ENCODE measurements around the gene DDR1. TPM values are rescaled to one million over a fixed set of nuclear protein-coding genes. Genes with fewer than 3 reads are reported as not detected.
"Not testable (repeated sequence)": the region's sequence is repeated elsewhere in the genome, so short reads cannot be mapped to it uniquely, and the experiment has no call there.

The DDR1 gene
- total RNA-seq, 1 donor from 2014 or later: 146 TPM

DNA sequence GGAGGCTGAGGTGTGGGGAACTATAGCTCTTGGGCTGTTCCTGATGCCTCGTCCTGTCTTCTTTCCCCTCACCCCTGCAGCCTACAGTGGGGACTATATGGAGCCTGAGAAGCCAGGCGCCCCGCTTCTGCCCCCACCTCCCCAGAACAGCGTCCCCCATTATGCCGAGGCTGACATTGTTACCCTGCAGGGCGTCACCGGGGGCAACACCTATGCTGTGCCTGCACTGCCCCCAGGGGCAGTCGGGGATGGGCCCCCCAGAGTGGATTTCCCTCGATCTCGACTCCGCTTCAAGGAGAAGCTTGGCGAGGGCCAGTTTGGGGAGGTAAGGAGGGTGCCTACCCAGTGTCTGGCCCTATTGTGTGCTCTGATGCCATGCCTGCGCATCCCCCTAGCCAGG lies 12.2 kb downstream of the DDR1 start:
- Mint-ChIP-seq H3K27ac (ENCODE audit: unreplicated experiment) (no peak overlapping the region), H3K27me3 (ENCODE audit: unreplicated experiment) (no peaks in the 10 kb centered on the region), H3K9me3 (ENCODE audit: unreplicated experiment) (no peaks in the 10 kb centered on the region), H3K36me3 (ENCODE audit: unreplicated experiment) (peaks cover 54% of the 10 kb centered on the region), H3K4me3 (ENCODE audit: unreplicated experiment) (no peak overlapping the region), H3K4me1 (ENCODE audit: unreplicated experiment) (no peaks in the 10 kb centered on the region)
- TF ChIP-seq, protein P1, sequence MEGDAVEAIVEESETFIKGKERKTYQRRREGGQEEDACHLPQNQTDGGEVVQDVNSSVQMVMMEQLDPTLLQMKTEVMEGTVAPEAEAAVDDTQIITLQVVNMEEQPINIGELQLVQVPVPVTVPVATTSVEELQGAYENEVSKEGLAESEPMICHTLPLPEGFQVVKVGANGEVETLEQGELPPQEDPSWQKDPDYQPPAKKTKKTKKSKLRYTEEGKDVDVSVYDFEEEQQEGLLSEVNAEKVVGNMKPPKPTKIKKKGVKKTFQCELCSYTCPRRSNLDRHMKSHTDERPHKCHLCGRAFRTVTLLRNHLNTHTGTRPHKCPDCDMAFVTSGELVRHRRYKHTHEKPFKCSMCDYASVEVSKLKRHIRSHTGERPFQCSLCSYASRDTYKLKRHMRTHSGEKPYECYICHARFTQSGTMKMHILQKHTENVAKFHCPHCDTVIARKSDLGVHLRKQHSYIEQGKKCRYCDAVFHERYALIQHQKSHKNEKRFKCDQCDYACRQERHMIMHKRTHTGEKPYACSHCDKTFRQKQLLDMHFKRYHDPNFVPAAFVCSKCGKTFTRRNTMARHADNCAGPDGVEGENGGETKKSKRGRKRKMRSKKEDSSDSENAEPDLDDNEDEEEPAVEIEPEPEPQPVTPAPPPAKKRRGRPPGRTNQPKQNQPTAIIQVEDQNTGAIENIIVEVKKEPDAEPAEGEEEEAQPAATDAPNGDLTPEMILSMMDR (IDR thresholded peaks at IDR 0.05): no peak
- no peak for DNase-seq (ENCODE audit: extremely low spot score, unreplicated experiment)

DNA sequence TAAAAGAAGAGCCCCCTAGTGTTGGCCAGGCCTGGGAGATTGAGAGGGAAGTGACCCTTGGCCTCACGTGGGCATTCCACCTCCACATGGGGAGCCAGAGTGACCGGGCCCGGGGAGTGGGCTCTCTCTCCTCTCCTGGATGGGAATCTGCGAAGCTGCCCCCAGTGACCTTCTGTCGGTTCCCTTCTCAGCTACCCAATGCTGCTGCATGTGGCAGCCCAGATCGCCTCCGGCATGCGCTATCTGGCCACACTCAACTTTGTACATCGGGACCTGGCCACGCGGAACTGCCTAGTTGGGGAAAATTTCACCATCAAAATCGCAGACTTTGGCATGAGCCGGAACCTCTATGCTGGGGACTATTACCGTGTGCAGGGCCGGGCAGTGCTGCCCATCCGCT lies 13.6 kb downstream of the DDR1 start:
- H3K4me1 Mint-ChIP-seq (ENCODE audit: unreplicated experiment): no peaks in the 10 kb centered on the region
- H3K36me3 Mint-ChIP-seq (ENCODE audit: unreplicated experiment): peaks cover 45% of the 10 kb centered on the region
- no peak for DNase-seq (ENCODE audit: extremely low spot score, unreplicated experiment)
- H3K27ac Mint-ChIP-seq (ENCODE audit: unreplicated experiment): no peak overlapping the region
- TF ChIP-seq, protein P1 (IDR thresholded peaks at IDR 0.05): no peak
- no peaks in the 10 kb centered on the region for H3K9me3 Mint-ChIP-seq (ENCODE audit: unreplicated experiment)
- H3K4me3 Mint-ChIP-seq (ENCODE audit: unreplicated experiment): no peak overlapping the region
- H3K27me3 Mint-ChIP-seq (ENCODE audit: unreplicated experiment): no peaks in the 10 kb centered on the region

DNA sequence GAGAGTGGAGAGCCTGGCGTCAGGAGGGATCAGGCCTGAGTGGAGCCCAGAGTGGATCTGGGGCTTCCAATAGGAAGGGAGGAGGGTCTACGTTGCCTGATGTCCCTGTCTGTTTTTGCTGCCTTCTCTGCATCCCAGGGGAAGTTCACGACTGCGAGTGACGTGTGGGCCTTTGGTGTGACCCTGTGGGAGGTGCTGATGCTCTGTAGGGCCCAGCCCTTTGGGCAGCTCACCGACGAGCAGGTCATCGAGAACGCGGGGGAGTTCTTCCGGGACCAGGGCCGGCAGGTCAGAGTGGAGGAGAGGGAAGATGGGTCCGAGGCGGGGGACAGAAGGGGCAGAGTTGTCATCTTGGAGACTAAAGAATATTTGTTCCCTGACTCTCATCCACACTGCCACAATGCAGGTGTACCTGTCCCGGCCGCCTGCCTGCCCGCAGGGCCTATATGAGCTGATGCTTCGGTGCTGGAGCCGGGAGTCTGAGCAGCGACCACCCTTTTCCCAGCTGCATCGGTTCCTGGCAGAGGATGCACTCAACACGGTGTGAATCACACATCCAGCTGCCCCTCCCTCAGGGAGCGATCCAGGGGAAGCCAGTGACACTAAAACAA lies 14.5 kb downstream of the DDR1 start:
- no peaks in the 10 kb centered on the region for H3K27me3 Mint-ChIP-seq (ENCODE audit: unreplicated experiment)
- H3K4me1 Mint-ChIP-seq (ENCODE audit: unreplicated experiment): no peaks in the 10 kb centered on the region
- H3K36me3 Mint-ChIP-seq (ENCODE audit: unreplicated experiment): peaks cover 44% of the 10 kb centered on the region
- TF ChIP-seq, protein P1 (IDR thresholded peaks at IDR 0.05): no peak
- H3K27ac Mint-ChIP-seq (ENCODE audit: unreplicated experiment): no peak overlapping the region
- H3K4me3 Mint-ChIP-seq (ENCODE audit: unreplicated experiment): no peak overlapping the region
- no peak for DNase-seq (ENCODE audit: extremely low spot score, unreplicated experiment)
- no peaks in the 10 kb centered on the region for H3K9me3 Mint-ChIP-seq (ENCODE audit: unreplicated experiment)

DNA sequence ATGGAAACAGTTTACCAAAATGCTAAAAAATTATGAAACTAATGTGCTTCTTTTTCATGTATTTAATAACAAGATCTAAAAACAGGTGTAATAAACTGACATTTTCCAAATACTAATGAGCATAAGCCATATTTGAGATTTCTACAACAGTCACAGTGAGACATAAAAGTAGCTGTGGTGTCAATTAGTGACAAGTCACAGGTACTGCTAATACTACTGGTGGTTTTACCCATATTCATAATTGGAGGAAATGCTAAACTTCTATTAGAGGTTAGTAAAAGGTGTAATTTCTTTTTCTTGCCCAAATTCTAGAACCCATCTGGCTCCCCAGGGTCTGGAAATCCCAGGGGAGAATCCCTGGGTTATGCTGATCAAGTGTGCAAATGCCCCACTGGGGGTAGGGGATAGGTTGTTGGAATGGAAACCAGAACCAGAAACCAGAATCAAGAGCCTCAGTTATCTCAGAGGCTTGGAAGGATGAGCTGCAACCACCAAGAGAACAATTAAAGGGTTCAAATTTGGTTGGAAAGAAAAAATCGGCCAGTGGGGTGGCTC lies 16.6 kb downstream of the DDR1 start:
- no peaks in the 10 kb centered on the region for H3K27me3 Mint-ChIP-seq (ENCODE audit: unreplicated experiment)
- DNase-seq (ENCODE audit: extremely low spot score, unreplicated experiment): no peak
- H3K36me3 Mint-ChIP-seq (ENCODE audit: unreplicated experiment): peaks cover 31% of the 10 kb centered on the region
- TF ChIP-seq, protein P1 (IDR thresholded peaks at IDR 0.05): no peak
- no peaks in the 10 kb centered on the region for H3K9me3 Mint-ChIP-seq (ENCODE audit: unreplicated experiment)
- no peak overlapping the region for H3K27ac Mint-ChIP-seq (ENCODE audit: unreplicated experiment)
- H3K4me1 Mint-ChIP-seq (ENCODE audit: unreplicated experiment): no peaks in the 10 kb centered on the region
- no peak overlapping the region for H3K4me3 Mint-ChIP-seq (ENCODE audit: unreplicated experiment)

DNA sequence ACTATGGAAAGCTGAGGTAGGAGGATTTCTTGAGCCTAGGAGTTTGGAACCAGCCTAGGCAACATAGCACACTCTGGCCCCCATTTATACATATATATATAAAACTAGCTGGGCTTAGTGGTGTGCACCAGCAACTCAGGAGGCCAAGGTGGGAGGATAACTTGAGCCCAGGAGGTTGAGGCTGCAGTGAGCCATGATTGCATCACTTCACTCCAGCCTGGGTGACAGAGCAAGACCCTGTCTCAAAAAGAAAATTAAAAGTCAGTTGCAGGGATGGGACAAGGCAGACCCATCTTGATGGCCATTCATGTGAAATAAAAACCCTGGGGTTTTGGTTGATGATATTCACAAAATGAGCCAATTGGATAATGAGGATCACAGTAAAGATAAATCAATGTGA lies 17.1 kb downstream of the DDR1 start:
- Mint-ChIP-seq H3K4me3 (ENCODE audit: unreplicated experiment) (no peak overlapping the region), H3K9me3 (ENCODE audit: unreplicated experiment) (no peaks in the 10 kb centered on the region), H3K4me1 (ENCODE audit: unreplicated experiment) (no peaks in the 10 kb centered on the region), H3K27ac (ENCODE audit: unreplicated experiment) (no peak overlapping the region), H3K27me3 (ENCODE audit: unreplicated experiment) (no peaks in the 10 kb centered on the region), H3K36me3 (ENCODE audit: unreplicated experiment) (peaks cover 29% of the 10 kb centered on the region)
- no peak for DNase-seq (ENCODE audit: extremely low spot score, unreplicated experiment)
- TF ChIP-seq, protein P1 (IDR thresholded peaks at IDR 0.05): no peak

DNA sequence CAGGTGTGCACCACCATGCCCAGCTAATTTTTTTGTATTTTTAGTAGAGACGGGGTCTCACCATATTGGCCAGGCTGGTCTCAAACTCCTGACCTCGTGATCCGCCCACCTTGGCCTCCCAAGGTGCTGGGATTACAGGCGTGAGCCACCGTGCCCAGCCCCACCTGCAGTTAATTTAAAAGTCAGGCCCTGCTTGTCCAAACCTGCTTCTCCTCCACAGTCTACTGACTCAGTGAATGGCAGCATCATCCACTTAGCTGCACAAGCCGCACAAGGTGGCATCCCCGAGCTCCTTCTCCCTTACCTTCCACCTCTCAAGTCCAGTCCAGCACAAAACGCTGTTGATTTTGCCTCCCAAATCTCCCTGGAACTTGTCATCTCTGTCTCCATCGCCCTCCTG lies 17.9 kb downstream of the DDR1 start:
- H3K27me3 Mint-ChIP-seq (ENCODE audit: unreplicated experiment); H3K4me1 Mint-ChIP-seq (ENCODE audit: unreplicated experiment); H3K9me3 Mint-ChIP-seq (ENCODE audit: unreplicated experiment); H3K4me3 Mint-ChIP-seq (ENCODE audit: unreplicated experiment); DNase-seq (ENCODE audit: extremely low spot score, unreplicated experiment): not testable (repeated sequence)
- Mint-ChIP-seq H3K27ac (ENCODE audit: unreplicated experiment) (peak overlapping the region; percentile 2), H3K36me3 (ENCODE audit: unreplicated experiment) (peaks cover 23% of the 10 kb centered on the region)
